Liver (tissue), 9 donors: ENCODE results near the gene PJA1. TPM values are rescaled to one million over a fixed set of nuclear protein-coding genes. Genes with fewer than 3 reads are reported as not detected.

ENCODE experiments used
- DNase-seq: peaks from one replicate; pipeline ENCODE4 v3.0.0-alpha.2; 2017; ENCODE audit warnings: low spot score
- H3K27ac ChIP-seq, 2 donors: one replicate each; pipeline ENCODE4 v1.7.0; 2013; ENCODE audit warnings: inconsistent platforms in 2 of 2, low read length in 2 of 2, control low read depth in 1 of 2, low read depth in 1 of 2, mild to moderate bottlenecking in 1 of 2
- H3K27me3 ChIP-seq, 4 donors: one replicate each; pipeline versions ENCODE4 v1.6.1 to v1.7.0; 2013; ENCODE audit warnings: low read length in 3 of 4, inconsistent platforms in 1 of 4, mild to moderate bottlenecking in 1 of 4, moderate library complexity in 1 of 4; ENCODE audit not compliant: control insufficient read depth in 4 of 4, insufficient read depth in 4 of 4
- H3K36me3 ChIP-seq, 4 donors: one replicate each; pipeline versions ENCODE4 v1.6.1 to v1.7.0; 2013; ENCODE audit warnings: low read length in 3 of 4, mild to moderate bottlenecking in 3 of 4, low read depth in 1 of 4, moderate library complexity in 1 of 4; ENCODE audit not compliant: control insufficient read depth in 4 of 4, insufficient read depth in 3 of 4
- H3K4me1 ChIP-seq, 4 donors: one replicate each; pipeline versions ENCODE4 v1.6.1 to v1.7.0; 2013; ENCODE audit warnings: low read length in 3 of 4, mild to moderate bottlenecking in 3 of 4, moderate library complexity in 1 of 4; ENCODE audit not compliant: control insufficient read depth in 4 of 4, insufficient read depth in 4 of 4
- H3K4me3 ChIP-seq, 3 donors: one replicate each; pipeline versions ENCODE4 v1.6.1 to v1.7.0; 2013; ENCODE audit warnings: low read length in 3 of 3, control low read depth in 1 of 3, low read depth in 1 of 3, mild to moderate bottlenecking in 1 of 3
- H3K9ac ChIP-seq, 2 donors: one replicate each; pipeline ENCODE4 v1.7.0; 2013; ENCODE audit warnings: low read length in 2 of 2, mild to moderate bottlenecking in 2 of 2, moderate library complexity in 2 of 2, control low read depth in 1 of 2, low read depth in 1 of 2
- H3K9me3 ChIP-seq, 4 donors: one replicate each; pipeline versions ENCODE4 v1.6.1 to v1.7.0; 2013; ENCODE audit warnings: low read length in 3 of 4; ENCODE audit not compliant: control insufficient read depth in 4 of 4
- ATF3 ChIP-seq: IDR thresholded peaks from 2 replicates; pipeline ENCODE4 v1.6.1; 2016; ENCODE audit warnings: antibody characterized with exemption
- CTCF ChIP-seq: fragments of 150-350 bp; IDR thresholded peaks from 2 replicates; pipeline ENCODE4 v1.5.1; 2017; ENCODE audit warnings: improper control_type of control experiment, low read depth, low read length; ENCODE audit not compliant: missing input control
- EGR1 ChIP-seq, 2 donors: IDR thresholded peaks; 2 replicates each; pipeline ENCODE4 v1.6.1; 2016 to 2018; ENCODE audit warnings: antibody characterized with exemption in 2 of 2, low read depth in 2 of 2
- FOXA1 ChIP-seq: IDR thresholded peaks from 2 replicates; pipeline ENCODE4 v1.6.1; 2016; ENCODE audit warnings: antibody characterized with exemption
- FOXA2 ChIP-seq: IDR thresholded peaks from 2 replicates; pipeline ENCODE4 v1.6.1; 2016; ENCODE audit warnings: antibody characterized with exemption
- GABPA ChIP-seq, 2 donors: IDR thresholded peaks in 1 of 2; conservative IDR thresholded peaks in 1 of 2; 2 replicates each; pipeline ENCODE4 v1.6.1; 2016; ENCODE audit warnings: antibody characterized with exemption in 2 of 2, mild to moderate bottlenecking in 1 of 2, moderate library complexity in 1 of 2
- HNF4A ChIP-seq, 2 donors: conservative IDR thresholded peaks; 2 replicates each; pipeline ENCODE4 v1.6.1; 2016; ENCODE audit warnings: antibody characterized with exemption in 2 of 2, mild to moderate bottlenecking in 2 of 2
- HNF4G ChIP-seq: IDR thresholded peaks from 2 replicates; pipeline ENCODE4 v1.6.1; 2016; ENCODE audit warnings: antibody characterized with exemption
- JUND ChIP-seq, 2 donors: IDR thresholded peaks; 2 replicates each; pipeline ENCODE4 v1.6.1; 2016; ENCODE audit warnings: antibody characterized with exemption in 2 of 2
- NR2F2 ChIP-seq: IDR thresholded peaks from 2 replicates; pipeline ENCODE4 v1.6.1; 2016; ENCODE audit warnings: antibody characterized with exemption
- RAD21 ChIP-seq, 2 donors: IDR thresholded peaks; 2 replicates each; pipeline ENCODE4 v1.6.1; 2016; ENCODE audit warnings: antibody characterized with exemption in 2 of 2, mild to moderate bottlenecking in 2 of 2
- REST ChIP-seq: IDR thresholded peaks from 2 replicates; pipeline ENCODE4 v1.6.1; 2016; ENCODE audit warnings: antibody characterized with exemption, mild to moderate bottlenecking
- RXRA ChIP-seq, 2 donors: IDR thresholded peaks; 2 replicates each; pipeline ENCODE4 v1.6.1; 2017 to 2018; ENCODE audit warnings: antibody characterized with exemption in 2 of 2, mild to moderate bottlenecking in 1 of 2
- SP1 ChIP-seq: IDR thresholded peaks from 2 replicates; pipeline ENCODE4 v1.6.1; 2018; ENCODE audit warnings: antibody characterized with exemption, mild to moderate bottlenecking
- TAF1 ChIP-seq: conservative IDR thresholded peaks from 2 replicates; pipeline ENCODE4 v1.6.1; 2016; ENCODE audit warnings: antibody characterized with exemption, mild to moderate bottlenecking
- YY1 ChIP-seq: IDR thresholded peaks from 2 replicates; pipeline ENCODE4 v1.6.1; 2016; ENCODE audit warnings: antibody characterized with exemption, mild to moderate bottlenecking
- ZBTB33 ChIP-seq: IDR thresholded peaks from 2 replicates; pipeline ENCODE4 v1.6.1; 2016; ENCODE audit warnings: antibody characterized with exemption
- WGBS: extraction: QIAGEN DNeasy Blood & Tissue Kit; methylation state at CpG from one replicate; pipeline ENCODE4 v1.1.7; 2013; 5-methylcytosine and 5-hydroxymethylcytosine counted together
- polyA plus RNA-seq, 2 donors: library from polyadenylated mRNA; stranded (reverse) in 1 of 2; unstranded in 1 of 2; fragments of 200-250 nt in 1 of 2; fragments of >200 nt in 1 of 2; fragmentation: Nextera tagmentation in 1 of 2; extraction: Ambion mirVana in 1 of 2; gene quantifications; one replicate each; pipeline versions ENCODE4 v1.2.1 to v1.2.3, GENCODE V29; 2013 to 2015
- total RNA-seq, 2 donors: library from RNA; depleted of rRNA; stranded (reverse); fragments of >200 nt; gene quantifications; one replicate each; pipeline ENCODE4 v1.2.3, GENCODE V29; 2014
- TF ChIP-seq, protein P1 (sequence below): IDR thresholded peaks from 2 replicates; pipeline ENCODE4 v1.6.1; 2016; ENCODE audit warnings: antibody characterized with exemption
- donor health status: healthy.
- donor health status: healthy.
- donor health status: healthy.
- donor health status: healthy.
- donor health status: healthy.

The PJA1 gene
- total and polyA plus RNA-seq, 4 donors = 4.6 to 6.0 (median 5.0) TPM

GRCh38 chrX:69131886-69132285 lies 33.4 kb downstream of the PJA1 start:
- TF ChIP-seq RXRA (IDR thresholded peaks at IDR 0.05) = no peak
- TF ChIP-seq RAD21 (IDR thresholded peaks at IDR 0.05) = no peak
- no peak for TF ChIP-seq ATF3
- Histone ChIP-seq H3K27ac (no peak overlapping the region), H3K4me1 (no peaks in the 10 kb centered on the region), H3K9me3 (no peaks in the 10 kb centered on the region), H3K9ac (no peak overlapping the region), H3K4me3 (no peak overlapping the region), H3K36me3 (no peaks in the 10 kb centered on the region), H3K27me3 (peaks cover 0 to 5% (median 0%) of the 10 kb centered on the region in 4 donors)
- DNase-seq = no peak
- WGBS = 81% methylated on average over 5 of the region's 5 CpGs

- peaks cover 0 to 5% (median 0%) of the 10 kb centered on the region in 4 donors for H3K27me3 ChIP-seq
- no peaks in the 10 kb centered on the region for H3K9me3 ChIP-seq
These were observed 34.8 kb downstream of the PJA1 start for GRCh38 chrX:69130439-69130838.

More at GRCh38 chrX:69130439-69130838, 34.8 kb downstream of the PJA1 start:
- H3K9ac ChIP-seq = no peak overlapping the region
- H3K4me1 ChIP-seq = no peaks in the 10 kb centered on the region
- no peak overlapping the region for H3K4me3 ChIP-seq
- WGBS = 82% methylated on average over 2 of the region's 2 CpGs
- DNase-seq = no peak
- TF ChIP-seq HNF4A (conservative IDR thresholded peaks at IDR 0.05) (no peak), JUND (IDR thresholded peaks at IDR 0.05) (no peak), ZBTB33 (no peak), YY1 (no peak), RXRA (IDR thresholded peaks at IDR 0.05) (no peak), SP1 (no peak), GABPA (IDR thresholded peaks at IDR 0.05 in 1 of 2, conservative IDR thresholded peaks at IDR 0.05 in 1 of 2) (no peak), CTCF (no peak), EGR1 (IDR thresholded peaks at IDR 0.05; ENCODE audit: low read depth in 2 of 2) (no peak), RAD21 (IDR thresholded peaks at IDR 0.05) (no peak), HNF4G (no peak), ATF3 (no peak), TAF1 (no peak), NR2F2 (no peak), FOXA1 (no peak), REST (no peak), FOXA2 (no peak)
- TF ChIP-seq, protein P1, sequence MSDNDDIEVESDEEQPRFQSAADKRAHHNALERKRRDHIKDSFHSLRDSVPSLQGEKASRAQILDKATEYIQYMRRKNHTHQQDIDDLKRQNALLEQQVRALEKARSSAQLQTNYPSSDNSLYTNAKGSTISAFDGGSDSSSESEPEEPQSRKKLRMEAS = no peak
- H3K27ac ChIP-seq = no peak overlapping the region
- no peaks in the 10 kb centered on the region for H3K36me3 ChIP-seq
